ENCODE data around the gene RAB26. TPM values are rescaled to one million over a fixed set of nuclear protein-coding genes. Genes with fewer than 3 reads are reported as not detected.
"Not testable (repeated sequence)": the region's sequence is repeated elsewhere in the genome, so short reads cannot be mapped to it uniquely, and the experiment has no call there.

The RAB26 gene, protein sequence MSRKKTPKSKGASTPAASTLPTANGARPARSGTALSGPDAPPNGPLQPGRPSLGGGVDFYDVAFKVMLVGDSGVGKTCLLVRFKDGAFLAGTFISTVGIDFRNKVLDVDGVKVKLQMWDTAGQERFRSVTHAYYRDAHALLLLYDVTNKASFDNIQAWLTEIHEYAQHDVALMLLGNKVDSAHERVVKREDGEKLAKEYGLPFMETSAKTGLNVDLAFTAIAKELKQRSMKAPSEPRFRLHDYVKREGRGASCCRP
- 3.9 and 5.3 TPM in 2 replicates for polyA plus RNA-seq (2014; cell fraction: cytosol; rRNA removed)
- 38.0 and 47.6 TPM in 2 replicates for polyA plus RNA-seq (2014; cell fraction: nucleus; rRNA removed)

GRCh38 chr16:2147981-2148671 lies at the start of gene RAB26:
TSS of gene RAB26 (plus strand) at chr16:2148625. CDS start at chr16:2148784, 159 bp downstream.
- peak; percentile 68 for DNase-seq (ENCODE audit: low spot score)

DNA sequence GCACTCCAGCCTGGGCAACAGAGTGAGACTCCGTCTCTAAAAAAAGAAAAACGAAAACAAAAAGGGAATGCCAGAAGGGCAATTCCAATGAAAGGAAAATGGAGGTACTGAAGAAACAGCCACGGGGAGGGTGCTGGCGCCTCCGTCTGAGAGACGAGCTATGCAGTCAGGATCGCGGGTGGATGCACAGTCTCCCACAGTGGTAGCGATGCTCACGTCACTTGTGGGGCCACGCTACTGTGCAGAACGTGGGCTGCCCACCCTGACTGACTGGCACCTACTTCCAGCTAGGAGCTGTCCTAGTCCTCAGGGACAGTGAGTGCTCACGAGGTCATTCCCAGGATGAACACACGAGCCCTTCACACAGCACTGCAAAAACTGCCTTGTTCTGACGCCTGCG lies 46.8 kb upstream of the RAB26 start:
- not testable (repeated sequence) for DNase-seq (ENCODE audit: low spot score)

GRCh38 chr16:2102471-2102870 lies 46.0 kb upstream of the RAB26 start:
- DNase-seq (ENCODE audit: low spot score) = no peak

DNA sequence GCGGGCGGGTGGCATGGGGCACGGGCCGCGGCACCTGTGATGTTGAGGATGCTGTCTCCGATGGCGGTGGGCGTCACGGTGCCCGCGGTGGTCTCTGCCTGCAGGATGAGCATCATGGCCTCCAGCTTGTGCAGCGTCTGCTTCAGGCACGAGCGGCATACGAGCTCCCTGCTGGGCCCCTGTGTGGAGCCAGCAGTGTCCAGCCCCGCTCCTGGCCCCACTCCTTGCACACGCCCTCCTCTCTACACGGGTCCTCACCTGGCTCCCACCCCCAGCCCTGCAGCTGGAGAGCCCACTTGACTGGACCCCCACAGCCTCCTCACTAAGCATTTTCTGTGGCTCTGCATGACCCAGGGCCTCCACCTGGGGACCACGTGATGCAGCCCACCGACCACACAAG lies 44.0 kb upstream of the RAB26 start:
- DNase-seq (ENCODE audit: low spot score) = not testable (repeated sequence)

DNA sequence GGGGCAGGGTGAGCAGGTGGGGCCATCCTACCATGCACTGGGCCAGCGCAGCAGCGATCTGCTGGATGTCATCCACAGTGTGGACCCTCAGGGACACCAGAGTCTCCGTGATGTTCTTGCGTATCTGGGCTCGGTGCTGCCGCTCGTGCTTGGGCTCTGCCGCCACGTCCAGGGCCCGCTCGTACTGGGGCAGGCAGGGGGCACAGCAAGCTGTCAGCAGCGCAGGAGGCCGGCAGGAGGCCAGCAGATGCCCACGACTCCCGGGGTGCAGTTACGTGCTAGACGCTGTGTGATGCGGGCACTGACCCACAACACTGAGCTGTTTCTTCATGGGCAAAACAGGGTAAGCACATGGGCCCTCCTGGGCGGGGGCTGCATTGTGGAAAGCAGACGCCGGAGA lies 43.1 kb upstream of the RAB26 start:
- DNase-seq (ENCODE audit: low spot score) = not testable (repeated sequence)

DNA sequence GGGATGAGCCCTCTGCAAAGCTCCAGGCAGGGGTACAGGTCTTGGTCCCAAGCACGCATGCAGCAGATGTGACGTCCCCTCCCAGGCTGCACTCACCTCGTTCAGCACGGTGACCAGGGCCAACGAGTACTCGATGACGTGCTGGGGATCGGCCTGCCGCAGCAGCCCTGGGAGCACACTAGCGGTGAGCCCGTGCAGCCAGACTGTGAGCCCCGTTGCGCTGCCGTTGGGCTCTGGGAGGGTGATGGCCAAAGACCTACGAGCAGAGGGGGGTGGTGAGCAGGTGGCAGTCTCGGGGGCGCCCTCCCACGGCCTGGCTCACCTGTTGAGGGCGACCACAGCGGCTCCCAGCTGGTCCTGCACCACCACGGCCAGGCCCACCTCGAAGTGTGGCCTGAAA lies 42.7 kb upstream of the RAB26 start:
- peak; percentile 2 for DNase-seq (ENCODE audit: low spot score)

DNA sequence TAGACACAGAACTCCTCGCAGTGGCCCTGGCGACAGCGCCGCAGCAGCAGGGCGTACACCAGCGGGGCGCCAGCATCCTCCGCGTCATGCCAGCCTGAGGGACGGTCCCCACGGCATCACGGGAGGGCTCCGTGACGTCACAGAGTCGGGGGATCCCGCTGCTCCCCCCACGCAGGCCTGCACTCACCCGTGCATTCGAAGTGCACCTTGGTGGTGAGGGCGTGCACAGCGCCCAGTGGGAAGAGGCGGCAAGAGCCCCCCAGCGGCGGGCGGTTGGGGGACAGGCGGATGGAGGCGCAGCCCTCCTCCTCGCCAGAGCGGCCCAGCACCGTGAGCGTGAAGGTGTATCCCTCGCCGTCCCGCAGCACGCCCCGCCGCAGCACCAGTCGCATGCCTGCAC lies 42.2 kb upstream of the RAB26 start:
- DNase-seq (ENCODE audit: low spot score) = not testable (repeated sequence)

DNA sequence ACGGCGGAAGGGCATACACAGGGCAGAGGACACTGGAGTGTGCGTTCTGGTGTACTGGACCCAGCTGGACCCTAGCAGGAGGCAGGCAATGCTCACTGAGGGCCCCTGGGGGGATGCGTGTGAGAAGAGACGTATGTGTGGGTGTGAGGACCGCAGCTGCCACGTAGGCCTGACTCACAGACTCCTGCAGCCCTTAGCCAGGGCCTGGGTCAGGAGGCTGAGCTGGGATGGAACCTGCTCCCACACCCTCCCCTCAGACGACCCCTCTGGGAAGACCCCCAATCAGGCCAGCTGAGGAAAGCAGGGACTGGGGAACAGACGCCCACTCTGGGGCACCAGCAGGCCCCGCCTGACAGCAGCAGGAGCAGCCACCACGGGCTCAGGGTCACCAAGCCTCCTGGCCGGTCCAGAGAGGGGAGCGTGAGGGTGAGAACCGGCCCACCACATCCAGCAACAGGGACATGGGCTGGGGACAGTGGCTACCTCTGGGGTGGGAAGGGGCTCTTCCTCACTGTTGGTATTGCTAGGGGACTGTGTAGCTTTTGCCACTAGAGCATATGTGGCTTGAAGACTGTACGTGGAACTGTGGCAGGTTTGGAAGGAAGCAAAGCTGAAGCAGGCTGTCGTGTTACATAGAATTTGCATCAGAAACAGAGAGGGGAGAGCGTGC lies 41.2 kb upstream of the RAB26 start:
- not testable (repeated sequence) for DNase-seq (ENCODE audit: low spot score)

- DNase-seq (ENCODE audit: low spot score) = not testable (repeated sequence)
Measured at GRCh38 chr16:2107791-2108125, 40.7 kb upstream of the RAB26 start.

- not testable (repeated sequence) for DNase-seq (ENCODE audit: low spot score)
Measured at GRCh38 chr16:2108446-2109270, 39.8 kb upstream of the RAB26 start.

- DNase-seq (ENCODE audit: low spot score) = not testable (repeated sequence)
Measured at GRCh38 chr16:2109271-2109580, 39.2 kb upstream of the RAB26 start.

DNA sequence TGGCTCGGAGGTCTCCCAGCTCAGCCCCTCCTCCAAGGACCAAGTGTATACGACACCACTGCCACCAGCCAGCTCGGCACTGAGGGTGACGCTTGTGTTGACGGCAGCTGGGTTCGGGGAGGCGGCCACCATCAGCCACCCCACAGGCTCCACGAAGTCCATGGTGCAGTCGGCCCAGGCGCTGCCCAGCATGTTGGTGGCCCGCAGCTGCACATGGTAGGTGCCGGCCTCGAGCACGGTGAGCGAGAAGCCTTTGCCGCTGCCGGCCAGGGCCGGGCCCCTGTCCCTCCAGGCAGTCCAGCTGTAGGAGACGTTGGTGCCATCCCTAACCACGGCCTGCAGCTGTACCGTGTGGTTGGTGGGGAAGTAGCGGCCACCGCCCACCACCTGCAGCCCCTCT lies 38.6 kb upstream of the RAB26 start:
- not testable (repeated sequence) for DNase-seq (ENCODE audit: low spot score)

DNA sequence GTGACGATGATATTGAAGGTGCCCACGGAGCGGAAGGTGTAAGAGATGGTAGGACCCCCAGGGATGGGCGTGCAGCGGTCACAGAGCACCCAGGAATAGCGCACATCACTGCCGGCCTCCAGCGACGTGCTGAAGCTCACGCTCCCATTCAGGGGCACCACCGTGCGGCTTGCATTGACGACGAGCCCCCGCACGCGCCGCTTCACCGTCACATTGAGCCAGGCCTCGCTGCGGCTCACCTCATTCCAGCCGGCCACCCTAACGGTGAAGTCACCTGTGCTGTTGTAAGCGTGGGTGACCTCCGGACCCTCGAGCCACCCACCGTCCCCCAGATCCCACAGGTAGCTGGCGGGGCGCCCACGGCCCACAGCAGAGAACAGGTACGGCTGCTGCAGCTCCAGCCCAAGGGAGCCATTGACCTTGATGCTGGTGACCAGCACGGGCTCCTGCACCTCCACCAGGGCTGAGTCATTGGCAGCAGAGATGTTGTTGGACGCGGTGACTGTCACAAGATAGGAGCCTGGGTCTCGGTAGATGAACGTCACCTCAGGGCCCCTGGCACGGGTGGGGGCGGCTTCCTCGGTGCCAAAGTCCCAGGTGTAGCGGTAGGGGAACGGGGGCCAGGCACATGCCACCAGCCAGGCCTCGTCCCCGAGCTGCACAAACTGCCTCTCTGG lies 38.0 kb upstream of the RAB26 start:
- DNase-seq (ENCODE audit: low spot score) = not testable (repeated sequence)

GRCh38 chr16:2111009-2111353 lies 37.4 kb upstream of the RAB26 start:
- DNase-seq (ENCODE audit: low spot score) = not testable (repeated sequence)

DNA sequence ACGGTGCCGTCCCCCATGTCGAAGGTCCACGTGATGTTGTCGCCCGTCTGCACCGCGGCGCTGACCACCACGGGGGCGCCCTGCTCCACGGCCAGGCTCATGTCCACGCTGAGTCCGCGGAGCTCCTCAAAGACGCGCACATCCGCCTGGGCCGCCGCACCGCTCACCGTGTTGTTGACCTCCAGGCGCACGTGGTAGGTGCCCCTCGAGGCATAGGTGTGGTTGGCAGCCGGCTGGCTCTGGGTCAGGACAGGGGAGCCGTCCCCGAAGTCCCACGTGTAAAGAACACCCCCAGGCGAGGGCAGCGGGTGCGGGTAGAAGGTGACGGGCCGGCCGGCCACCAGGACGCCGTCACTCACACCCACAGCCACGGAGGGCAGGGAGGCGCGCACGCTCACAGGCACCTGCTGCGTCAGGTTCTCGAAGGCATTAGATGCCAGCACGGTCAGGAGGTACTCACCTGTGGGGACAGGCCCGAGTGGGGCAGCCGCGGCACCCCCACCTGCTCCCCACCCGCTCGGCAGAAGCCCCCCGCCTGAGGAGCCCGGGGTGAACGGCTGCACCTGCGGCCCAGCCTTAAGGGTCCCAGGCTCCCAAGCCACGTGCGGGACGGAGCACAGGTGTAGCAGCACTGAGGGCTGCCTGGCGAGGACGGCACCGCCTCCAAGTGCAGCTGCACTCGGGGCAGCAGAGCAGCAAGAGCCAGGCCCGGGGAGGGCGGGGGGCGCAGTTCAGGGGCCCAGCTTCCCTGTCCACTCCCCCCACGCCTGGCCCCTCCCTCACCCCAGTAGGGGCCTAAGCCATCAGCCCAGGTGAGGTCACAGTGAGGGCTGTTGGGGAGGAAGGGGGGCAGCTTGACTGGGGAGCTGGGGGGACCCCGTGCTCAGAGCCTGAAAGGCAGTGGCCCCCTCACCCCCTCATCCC lies 36.8 kb upstream of the RAB26 start:
- DNase-seq (ENCODE audit: low spot score) = not testable (repeated sequence)

GRCh38 chr16:2112539-2113106 lies 35.8 kb upstream of the RAB26 start:
- not testable (repeated sequence) for DNase-seq (ENCODE audit: low spot score)

DNA sequence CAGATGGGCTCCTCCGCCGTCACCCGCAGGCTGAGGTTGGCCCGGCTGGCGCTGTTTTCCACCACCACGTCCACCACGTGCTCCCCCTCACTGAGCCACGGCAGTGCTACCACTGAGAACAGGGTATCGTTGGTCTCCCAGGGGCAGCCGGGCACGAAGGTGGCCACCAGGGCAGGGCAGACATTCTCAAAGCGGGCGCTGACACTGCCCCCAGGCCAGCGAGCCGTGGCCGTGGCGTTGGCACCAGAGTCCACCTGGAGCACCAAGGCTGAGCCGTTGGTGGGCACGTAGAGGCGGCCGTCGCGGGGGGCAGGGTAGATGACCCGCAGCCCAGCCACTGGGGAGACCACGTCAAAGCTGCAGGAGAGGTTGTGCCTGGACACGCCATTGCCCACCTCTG lies 34.2 kb upstream of the RAB26 start:
- DNase-seq (ENCODE audit: low spot score) = not testable (repeated sequence)

DNA sequence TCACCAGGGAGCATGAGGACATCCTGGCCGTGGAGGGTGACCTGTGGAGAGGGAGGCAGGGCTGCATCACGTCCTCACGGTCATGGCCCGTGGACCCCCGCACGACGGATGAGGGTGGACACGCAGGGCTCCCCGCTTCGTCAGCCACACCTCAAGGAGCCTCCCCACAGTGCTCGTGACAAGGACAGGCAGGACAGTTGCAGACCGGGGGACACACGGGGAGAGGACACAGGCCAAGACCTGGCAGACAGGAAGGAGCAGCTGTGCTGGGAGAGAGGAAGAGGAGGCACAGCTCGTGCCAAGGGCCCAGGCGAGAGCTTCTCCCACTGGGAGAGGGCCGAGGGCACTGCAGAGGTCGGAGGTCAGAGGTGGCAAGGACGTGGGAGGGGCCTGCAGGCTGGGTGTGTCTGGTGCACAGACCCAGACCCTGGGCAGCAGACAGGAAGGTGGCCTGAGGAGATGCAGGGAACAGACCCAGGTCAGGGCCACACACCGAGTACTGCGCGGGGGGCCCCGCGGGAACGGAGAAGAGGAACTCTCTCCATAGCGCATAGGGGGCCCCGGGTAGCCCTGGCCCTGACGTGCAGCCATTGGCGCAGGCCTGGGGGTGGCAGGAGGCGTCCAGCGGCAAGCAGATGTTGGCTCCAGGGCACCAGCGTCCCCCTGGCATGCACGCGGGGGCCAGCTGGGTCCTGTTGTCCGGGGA lies 33.4 kb upstream of the RAB26 start:
- DNase-seq (ENCODE audit: low spot score) = not testable (repeated sequence)

- DNase-seq (ENCODE audit: low spot score) = no peak
Measured at GRCh38 chr16:2115591-2115973, 32.8 kb upstream of the RAB26 start.

Data from SK-N-DZ (cell line).